HepG2 (cell line): ENCODE measurements around the gene TBX3.

ENCODE experiments used
- KLF15 ChIP-seq: sonication (generic); formaldehyde crosslinking; IDR thresholded peaks from 2 replicates; pipeline ENCODE4 v1.8.1; 2023; ENCODE audit warnings: borderline replicate concordance, mild to moderate bottlenecking, inconsistent platforms, missing genetic modification reagents, mixed read lengths
- NR3C1 ChIP-seq: sonication (generic); formaldehyde crosslinking; IDR thresholded peaks from 2 replicates; pipeline ENCODE4 v1.4.0; 2020; ENCODE audit warnings: missing genetic modification reagents

- TF ChIP-seq KLF15 (CRISPR knock-in tag) (no peak), NR3C1 (CRISPR knock-in tag) (no peak)
Measured at GRCh38 chr12:114701104-114701414, 17.1 kb upstream of the TBX3 start.
